Astrocyte (in vitro differentiated cells and primary cell): ENCODE measurements around the gene UBE2M. TPM values are rescaled to one million over a fixed set of nuclear protein-coding genes. Genes with fewer than 3 reads are reported as not detected.
A peak's percentile ranks its signal among the peaks of the same experiment; 100 is the strongest.

Source experiments
- DNase-seq: peaks from one replicate; pipeline ENCODE4 v3.0.0-alpha.2; 2010; ENCODE audit warnings: low read depth
- FAIRE-seq: peaks from 2 replicates; lab custom pipeline; 2011; peaks lifted over from hg19 to GRCh38; lab: Jason Lieb, UNC
- H2AFZ ChIP-seq: 2 replicates; pipeline ENCODE4 v1.6.0; 2012; ENCODE audit warnings: low read depth, low read length, inconsistent platforms
- H3K27ac ChIP-seq: 2 replicates; pipeline ENCODE4 v1.5.1; 2011; ENCODE audit warnings: low read depth, low read length, inconsistent platforms
- H3K27me3 ChIP-seq: 2 replicates; pipeline ENCODE4 v1.6.0; 2011; ENCODE audit warnings: low read length, inconsistent platforms; ENCODE audit not compliant: insufficient read depth
- H3K36me3 ChIP-seq: 2 replicates; pipeline ENCODE4 v1.5.1; 2011; ENCODE audit warnings: low read length, inconsistent platforms; ENCODE audit not compliant: insufficient read depth
- H3K4me1 ChIP-seq: 2 replicates; pipeline ENCODE4 v1.5.1; 2011; ENCODE audit warnings: low read length, inconsistent platforms; ENCODE audit not compliant: insufficient read depth
- H3K4me2 ChIP-seq: 2 replicates; pipeline ENCODE4 v1.6.0; 2012; ENCODE audit warnings: low read length, inconsistent platforms
- H3K4me3 ChIP-seq: 2 replicates; pipeline ENCODE4 v1.5.1; 2011; ENCODE audit warnings: low read depth, mild to moderate bottlenecking, low read length, inconsistent platforms; ENCODE audit not compliant: insufficient read depth
- H3K79me2 ChIP-seq: 2 replicates; pipeline ENCODE4 v1.6.0; 2012; ENCODE audit warnings: mild to moderate bottlenecking, low read length, inconsistent platforms; ENCODE audit not compliant: insufficient read depth
- H3K9ac ChIP-seq: 2 replicates; pipeline ENCODE4 v1.6.0; 2012; ENCODE audit warnings: mild to moderate bottlenecking, low read length, inconsistent platforms
- H3K9me3 ChIP-seq: 2 replicates; pipeline ENCODE4 v1.5.1; 2012; ENCODE audit warnings: low read depth, mild to moderate bottlenecking, low read length, inconsistent platforms; ENCODE audit not compliant: insufficient read depth
- H4K20me1 ChIP-seq: 2 replicates; pipeline ENCODE4 v1.6.0; 2012; ENCODE audit warnings: low read length, inconsistent platforms; ENCODE audit not compliant: insufficient read depth
- H3K27ac Mint-ChIP-seq: one replicate; pipeline ENCODE4 v1.8.0; 2021; ENCODE audit warnings: mild to moderate bottlenecking, mixed read lengths; ENCODE audit not compliant: unreplicated experiment
- H3K27me3 Mint-ChIP-seq: one replicate; pipeline ENCODE4 v1.8.0; 2021; ENCODE audit warnings: low read depth, mixed read lengths; ENCODE audit not compliant: unreplicated experiment
- H3K36me3 Mint-ChIP-seq: one replicate; pipeline ENCODE4 v1.8.0; 2021; ENCODE audit warnings: low read depth, mixed read lengths; ENCODE audit not compliant: unreplicated experiment
- H3K4me1 Mint-ChIP-seq: one replicate; pipeline ENCODE4 v1.8.0; 2021; ENCODE audit warnings: low read depth, mixed read lengths; ENCODE audit not compliant: unreplicated experiment
- H3K4me3 Mint-ChIP-seq: one replicate; pipeline ENCODE4 v1.8.0; 2021; ENCODE audit warnings: mild to moderate bottlenecking, moderate library complexity, mixed read lengths; ENCODE audit not compliant: unreplicated experiment
- H3K9me3 Mint-ChIP-seq: one replicate; pipeline ENCODE4 v1.8.0; 2021; ENCODE audit warnings: mild to moderate bottlenecking, mixed read lengths; ENCODE audit not compliant: unreplicated experiment
- EZH2 ChIP-seq: IDR thresholded peaks from 2 replicates; pipeline ENCODE4 v1.6.1; 2012; ENCODE audit warnings: mild to moderate bottlenecking, low read length, inconsistent platforms; ENCODE audit not compliant: insufficient read depth
- total RNA-seq: library from RNA; stranded (reverse); gene quantifications from 2 replicates; pipeline ENCODE4 v1.2.1, GENCODE V29; 2021
- TF ChIP-seq, protein P1 (sequence below): IDR thresholded peaks from 2 replicates; pipeline ENCODE4 v1.5.1; 2011; ENCODE audit warnings: low read depth, mild to moderate bottlenecking, inconsistent platforms, low read length, moderate library complexity; ENCODE audit not compliant: insufficient read depth

UBE2M gene
- total RNA-seq, 1 donor from 2014 or later: 113 TPM

- no peak for TF ChIP-seq EZH2
- peaks cover 30% of the 10 kb centered on the region for H3K79me2 ChIP-seq
- no peak overlapping the region for H3K27ac Mint-ChIP-seq
- H3K9ac ChIP-seq: no peak overlapping the region
- H3K4me1 Mint-ChIP-seq: peaks cover 14% of the 10 kb centered on the region
- no peaks in the 10 kb centered on the region for H3K9me3 ChIP-seq
- H3K4me2 ChIP-seq: no peak overlapping the region
- no peak overlapping the region for H2AFZ ChIP-seq
- peaks cover 4% of the 10 kb centered on the region for H3K36me3 ChIP-seq
- peaks cover 10% of the 10 kb centered on the region for H3K36me3 Mint-ChIP-seq
- H3K4me3 ChIP-seq: no peak overlapping the region
- H4K20me1 ChIP-seq: peaks cover 17% of the 10 kb centered on the region
- no peak for DNase-seq
- H3K9me3 Mint-ChIP-seq: no peaks in the 10 kb centered on the region
- no peak overlapping the region for H3K4me3 Mint-ChIP-seq
- no peaks in the 10 kb centered on the region for H3K27me3 Mint-ChIP-seq
- H3K27ac ChIP-seq: no peak overlapping the region
- H3K27me3 ChIP-seq: no peaks in the 10 kb centered on the region
- no peaks in the 10 kb centered on the region for H3K4me1 ChIP-seq
- no peak for FAIRE-seq
These were observed 26.4 kb upstream of the UBE2M start for GRCh38 chr19:58584498-58585441.

DNA sequence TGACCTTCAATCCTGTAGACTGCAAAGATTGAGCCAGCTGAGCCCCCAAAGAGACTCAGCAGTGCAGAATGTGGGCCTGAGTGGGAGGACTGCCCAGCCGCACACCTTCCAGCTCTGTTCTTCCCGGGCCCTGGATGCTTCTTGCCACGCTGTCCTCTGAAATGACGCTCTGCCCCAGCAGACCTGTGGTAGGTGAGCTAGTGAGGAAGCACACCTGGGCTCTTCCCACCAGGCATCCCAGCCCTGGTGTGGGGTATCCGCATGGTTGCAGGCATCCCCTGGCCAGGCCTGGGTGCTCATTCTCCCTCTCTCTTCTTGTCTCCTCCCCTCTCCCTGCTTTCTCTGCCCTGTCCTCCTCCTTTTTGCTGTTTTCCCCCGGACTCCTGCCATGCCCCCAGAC lies 24.6 kb upstream of the UBE2M start:
- Histone ChIP-seq H3K27me3 (no peaks in the 10 kb centered on the region), H2AFZ (no peak overlapping the region), H3K9ac (no peak overlapping the region), H3K4me2 (no peak overlapping the region), H3K4me1 (no peaks in the 10 kb centered on the region), H3K27ac (no peak overlapping the region), H4K20me1 (peaks cover 29% of the 10 kb centered on the region), H3K4me3 (no peak overlapping the region), H3K9me3 (no peaks in the 10 kb centered on the region), H3K36me3 (peaks cover 4% of the 10 kb centered on the region), H3K79me2 (peaks cover 46% of the 10 kb centered on the region)
- DNase-seq: no peak
- H3K9me3 Mint-ChIP-seq: no peaks in the 10 kb centered on the region
- no peak overlapping the region for H3K4me3 Mint-ChIP-seq
- no peak overlapping the region for H3K27ac Mint-ChIP-seq
- H3K27me3 Mint-ChIP-seq: no peaks in the 10 kb centered on the region
- peaks cover 17% of the 10 kb centered on the region for H3K36me3 Mint-ChIP-seq
- no peak for FAIRE-seq
- H3K4me1 Mint-ChIP-seq: peaks cover 10% of the 10 kb centered on the region
- TF ChIP-seq, protein P1, sequence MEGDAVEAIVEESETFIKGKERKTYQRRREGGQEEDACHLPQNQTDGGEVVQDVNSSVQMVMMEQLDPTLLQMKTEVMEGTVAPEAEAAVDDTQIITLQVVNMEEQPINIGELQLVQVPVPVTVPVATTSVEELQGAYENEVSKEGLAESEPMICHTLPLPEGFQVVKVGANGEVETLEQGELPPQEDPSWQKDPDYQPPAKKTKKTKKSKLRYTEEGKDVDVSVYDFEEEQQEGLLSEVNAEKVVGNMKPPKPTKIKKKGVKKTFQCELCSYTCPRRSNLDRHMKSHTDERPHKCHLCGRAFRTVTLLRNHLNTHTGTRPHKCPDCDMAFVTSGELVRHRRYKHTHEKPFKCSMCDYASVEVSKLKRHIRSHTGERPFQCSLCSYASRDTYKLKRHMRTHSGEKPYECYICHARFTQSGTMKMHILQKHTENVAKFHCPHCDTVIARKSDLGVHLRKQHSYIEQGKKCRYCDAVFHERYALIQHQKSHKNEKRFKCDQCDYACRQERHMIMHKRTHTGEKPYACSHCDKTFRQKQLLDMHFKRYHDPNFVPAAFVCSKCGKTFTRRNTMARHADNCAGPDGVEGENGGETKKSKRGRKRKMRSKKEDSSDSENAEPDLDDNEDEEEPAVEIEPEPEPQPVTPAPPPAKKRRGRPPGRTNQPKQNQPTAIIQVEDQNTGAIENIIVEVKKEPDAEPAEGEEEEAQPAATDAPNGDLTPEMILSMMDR: no peak
- no peak for TF ChIP-seq EZH2

GRCh38 chr19:58581227-58582141 lies 23.1 kb upstream of the UBE2M start:
- no peak overlapping the region for H3K4me2 ChIP-seq
- DNase-seq (peak; percentile 54), FAIRE-seq (no peak)
- Mint-ChIP-seq H3K27me3 (no peaks in the 10 kb centered on the region), H3K36me3 (peaks cover 18% of the 10 kb centered on the region), H3K9me3 (no peaks in the 10 kb centered on the region), H3K4me3 (no peak overlapping the region), H3K27ac (no peak overlapping the region), H3K4me1 (peaks cover 9% of the 10 kb centered on the region)
- no peak overlapping the region for H3K27ac ChIP-seq
- H2AFZ ChIP-seq: no peak overlapping the region
- no peaks in the 10 kb centered on the region for H3K9me3 ChIP-seq
- no peaks in the 10 kb centered on the region for H3K27me3 ChIP-seq
- no peak for TF ChIP-seq EZH2
- TF ChIP-seq, protein P1: peak; percentile 85
- peaks cover 56% of the 10 kb centered on the region for H3K79me2 ChIP-seq
- H3K4me1 ChIP-seq: no peaks in the 10 kb centered on the region
- H3K36me3 ChIP-seq: peaks cover 4% of the 10 kb centered on the region
- H3K4me3 ChIP-seq: no peak overlapping the region
- peaks cover 32% of the 10 kb centered on the region for H4K20me1 ChIP-seq
- H3K9ac ChIP-seq: no peak overlapping the region
